B cell (primary cell): ENCODE results near the gene MOB1A.

Experiments used
- EZH2 ChIP-seq: IDR thresholded peaks from 2 replicates; pipeline ENCODE4 v1.6.1; 2012; ENCODE audit warnings: borderline replicate concordance, low read depth, mild to moderate bottlenecking, moderate library complexity, low read length; ENCODE audit not compliant: insufficient read depth, poor library complexity, severe bottlenecking
- TF ChIP-seq, protein P1 (sequence below): fragments of 200-600 bp; IDR thresholded peaks from one replicate; pipeline ENCODE4 v1.8.0; 2022; ENCODE audit warnings: antibody characterized with exemption, mild to moderate bottlenecking

DNA sequence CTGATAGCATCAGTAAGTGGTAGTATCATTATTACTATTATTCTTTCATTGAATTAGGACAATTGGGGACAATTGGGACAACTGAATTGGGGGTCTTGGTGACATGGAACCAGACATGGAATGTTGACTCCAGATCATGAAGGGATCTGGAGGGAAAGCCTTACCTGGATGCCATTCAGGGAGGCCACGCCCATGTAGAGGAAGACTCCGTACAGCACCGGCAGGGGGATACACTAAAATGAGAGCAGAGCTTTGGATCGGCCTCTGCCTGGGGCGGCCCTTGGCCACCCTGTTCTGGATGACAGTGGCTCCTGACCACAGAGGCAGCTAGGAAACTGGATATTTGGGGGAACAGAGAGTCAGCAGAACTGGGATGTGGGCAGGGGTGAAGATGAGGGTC, 49.0 kb upstream of the MOB1A start:
- TF ChIP-seq, protein P1, sequence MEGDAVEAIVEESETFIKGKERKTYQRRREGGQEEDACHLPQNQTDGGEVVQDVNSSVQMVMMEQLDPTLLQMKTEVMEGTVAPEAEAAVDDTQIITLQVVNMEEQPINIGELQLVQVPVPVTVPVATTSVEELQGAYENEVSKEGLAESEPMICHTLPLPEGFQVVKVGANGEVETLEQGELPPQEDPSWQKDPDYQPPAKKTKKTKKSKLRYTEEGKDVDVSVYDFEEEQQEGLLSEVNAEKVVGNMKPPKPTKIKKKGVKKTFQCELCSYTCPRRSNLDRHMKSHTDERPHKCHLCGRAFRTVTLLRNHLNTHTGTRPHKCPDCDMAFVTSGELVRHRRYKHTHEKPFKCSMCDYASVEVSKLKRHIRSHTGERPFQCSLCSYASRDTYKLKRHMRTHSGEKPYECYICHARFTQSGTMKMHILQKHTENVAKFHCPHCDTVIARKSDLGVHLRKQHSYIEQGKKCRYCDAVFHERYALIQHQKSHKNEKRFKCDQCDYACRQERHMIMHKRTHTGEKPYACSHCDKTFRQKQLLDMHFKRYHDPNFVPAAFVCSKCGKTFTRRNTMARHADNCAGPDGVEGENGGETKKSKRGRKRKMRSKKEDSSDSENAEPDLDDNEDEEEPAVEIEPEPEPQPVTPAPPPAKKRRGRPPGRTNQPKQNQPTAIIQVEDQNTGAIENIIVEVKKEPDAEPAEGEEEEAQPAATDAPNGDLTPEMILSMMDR = no peak
- TF ChIP-seq EZH2 = no peak
